HG02642 (cell line): ENCODE results near the gene ZNF394.

Source experiments
- ATAC-seq: cut with Tn5 transposase; IDR thresholded peaks from one replicate; pipeline ENCODE4 v1.9.1; 2021; ENCODE audit warnings: mild to moderate bottlenecking; ENCODE audit not compliant: unreplicated experiment, poor library complexity

The ZNF394 gene

DNA sequence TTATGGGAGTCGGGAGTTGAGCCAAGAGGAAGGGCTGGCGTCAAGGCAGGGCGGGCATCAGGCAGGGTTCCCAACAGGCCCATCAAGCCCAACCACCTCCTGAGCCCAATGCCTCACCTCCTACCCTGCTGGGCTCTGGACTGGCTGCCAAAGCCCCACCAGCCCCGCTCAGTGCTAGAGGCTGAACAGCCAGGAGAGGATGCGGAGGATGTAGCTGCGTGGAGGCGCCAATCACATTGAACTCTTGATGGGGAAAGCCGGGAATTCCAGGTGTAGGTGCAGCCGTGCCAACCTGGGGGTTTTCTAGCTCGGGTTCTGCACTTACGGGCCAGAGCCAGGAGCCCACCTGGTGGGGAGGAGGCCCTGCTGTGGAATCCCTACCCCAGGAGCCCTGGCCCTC lies 47.0 kb downstream of the ZNF394 start:
- ATAC-seq: no peak

DNA sequence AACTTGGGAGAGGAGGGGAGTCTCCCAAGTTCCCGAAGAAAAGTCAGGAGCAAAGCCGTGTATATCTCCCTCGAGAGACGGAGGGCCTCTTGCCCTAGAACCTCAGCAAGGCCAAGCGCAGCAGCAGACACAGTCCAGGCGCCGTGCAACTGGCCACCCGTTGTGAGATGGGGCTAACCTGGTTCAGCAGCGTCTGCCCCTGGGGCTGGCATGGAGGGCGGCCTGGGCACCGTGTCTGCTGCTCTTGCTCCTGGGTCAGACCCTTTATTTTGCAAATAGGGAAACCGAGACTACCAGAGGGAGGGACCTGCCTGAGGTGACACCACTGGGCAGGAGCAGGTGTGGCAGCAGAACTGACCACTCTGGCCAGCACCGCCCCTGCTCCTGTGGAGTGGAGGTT lies 47.5 kb downstream of the ZNF394 start:
- ATAC-seq: no peak

GRCh38 chr7:99451936-99452335 lies 48.1 kb downstream of the ZNF394 start:
- ATAC-seq: no peak

- ATAC-seq: no peak
Measured at GRCh38 chr7:99449326-99449725, 50.8 kb downstream of the ZNF394 start.

DNA sequence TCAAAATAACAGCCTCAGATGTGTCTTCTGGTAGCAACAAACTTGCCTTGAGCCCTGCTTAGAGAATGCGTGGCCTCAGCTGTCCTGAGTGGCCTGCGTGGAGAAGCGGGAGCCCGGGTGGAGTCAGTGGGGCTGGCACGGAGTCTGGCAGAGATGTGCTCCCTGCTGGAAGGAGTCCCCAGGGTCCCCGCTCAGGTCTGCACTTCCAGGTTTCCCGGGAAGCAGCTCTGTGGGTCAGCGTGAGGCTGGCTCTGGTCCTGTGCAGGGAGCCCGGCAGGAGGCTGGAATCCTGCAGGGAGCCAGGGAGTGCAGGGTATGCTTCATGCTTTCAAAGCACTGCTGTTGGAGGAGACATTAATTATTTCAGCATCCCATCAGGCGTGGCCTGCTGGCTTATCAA lies 51.2 kb downstream of the ZNF394 start:
- ATAC-seq: no peak

GRCh38 chr7:99447943-99448342 lies 52.1 kb downstream of the ZNF394 start:
- no peak for ATAC-seq

DNA sequence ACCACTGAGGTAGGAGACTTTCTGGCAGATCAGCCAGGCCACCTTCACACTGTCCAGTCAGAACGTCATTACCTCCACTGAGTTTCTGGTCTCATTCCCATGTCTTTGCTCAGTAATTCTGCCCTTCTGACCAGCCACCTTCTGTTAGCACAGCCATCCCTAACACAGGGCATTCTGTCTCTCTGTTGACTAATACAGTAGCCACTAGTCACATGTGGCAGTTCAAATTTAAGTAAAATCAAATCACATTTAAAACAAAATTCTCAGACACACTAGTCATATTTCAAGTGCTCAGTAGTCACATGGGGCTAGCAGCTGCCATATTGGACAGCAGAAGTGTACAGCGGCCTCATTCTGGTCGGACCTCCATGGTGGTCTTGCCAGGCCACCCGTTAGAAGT lies 54.0 kb downstream of the ZNF394 start:
- ATAC-seq: no peak
